Measurements from ENCODE around the gene ZCCHC2. TPM values are rescaled to one million over a fixed set of nuclear protein-coding genes. Genes with fewer than 3 reads are reported as not detected.

The ZCCHC2 gene
- total and polyA plus RNA-seq, 2 of the 8 experiments (the other 6 are each of a cell fraction or from before 2014, with no cell fraction given) = 13.5 to 18.6 TPM

GRCh38 chr18:62480927-62481326 is 41.9 kb upstream of the ZCCHC2 start:
- Histone ChIP-seq H2AK5ac (ENCODE audit: low read depth, low read length) (no peak overlapping the region), H2BK5ac (ENCODE audit: low read depth, low read length) (no peak overlapping the region), H3K4ac (replicated peaks; ENCODE audit: insufficient read length, low read depth, low read length) (no peak overlapping the region), H4K20me1 (replicated peaks in 1 of 2; ENCODE audit: control insufficient read depth in 1 of 2, insufficient read depth in 2 of 2, low read length in 2 of 2) (no peaks in the 10 kb centered on the region), H3K23me2 (ENCODE audit: low read depth, low read length) (no peaks in the 10 kb centered on the region), H3K9me3 (ENCODE audit: insufficient read depth in 2 of 2, low read depth in 1 of 2, low read length in 1 of 2) (peaks cover 0 to 8% of the 10 kb centered on the region in 2 experiments; a peak in 2 of 4 replicates), H2BK15ac (ENCODE audit: low read length) (no peak overlapping the region), H2BK20ac (ENCODE audit: low read length) (no peak overlapping the region), H3K23ac (ENCODE audit: insufficient read length) (no peak overlapping the region), H3K27ac (ENCODE audit: low read depth, low read length) (no peak overlapping the region), H3K56ac (replicated peaks; ENCODE audit: insufficient read length, low read depth, low read length) (no peak overlapping the region), H3K4me2 (ENCODE audit: insufficient read depth in 1 of 2, low read depth in 2 of 2, low read length in 2 of 2) (no peak overlapping the region), H3K27me3 (replicated peaks in 1 of 4; ENCODE audit: control insufficient read depth in 3 of 4, extremely low read depth in 1 of 4, insufficient read depth in 3 of 4, low read length in 3 of 4) (no peaks in the 10 kb centered on the region; a peak in 1 of 7 replicates), H3K79me2 (ENCODE audit: control insufficient read depth in 1 of 2, insufficient read depth in 2 of 2, low read length in 2 of 2) (no peaks in the 10 kb centered on the region), H2AFZ (ENCODE audit: low read length) (no peak overlapping the region), H3K14ac (ENCODE audit: insufficient read length) (no peak overlapping the region), H3K18ac (ENCODE audit: extremely low read depth, low read length) (no peak overlapping the region), H3K4me3 (ENCODE audit: extremely low read depth in 1 of 4, insufficient read depth in 2 of 4, low read depth in 3 of 4, low read length in 4 of 4) (no peak overlapping the region), H3K36me3 (ENCODE audit: control insufficient read depth in 2 of 4, insufficient read depth in 4 of 4, low read length in 3 of 4) (no peaks in the 10 kb centered on the region), H4K8ac (ENCODE audit: extremely low read depth, insufficient read depth, low read length) (no peak overlapping the region), H3K79me1 (ENCODE audit: low read depth, low read length) (no peaks in the 10 kb centered on the region), H3K4me1 (replicated peaks in 1 of 4; ENCODE audit: control insufficient read depth in 3 of 4, insufficient read depth in 4 of 4, low read length in 3 of 4) (no peaks in the 10 kb centered on the region), H4K5ac (ENCODE audit: insufficient read length, low read depth, low read length) (no peak overlapping the region), H4K91ac (replicated peaks; ENCODE audit: insufficient read length, low read length) (no peak overlapping the region), H3K9ac (replicated peaks in 1 of 4; ENCODE audit: extremely low read depth in 1 of 4, low read depth in 3 of 4, low read length in 3 of 4) (no peak overlapping the region), H2BK120ac (replicated peaks; ENCODE audit: low read depth, low read length) (no peak overlapping the region), H2BK12ac (ENCODE audit: low read depth, low read length) (no peak overlapping the region)
- CTCF ChIA-PET (ENCODE audit: partially characterized antibody) = interaction anchor here (0.7 to 1.5 kb wide), 3 partner anchors 22 to 97 kb away, joined by 3 to 4 read pairs (median 3); no protein-coding TSS in a partner anchor
- POLR2A ChIA-PET (ENCODE audit: partially characterized antibody) = no interaction called here
- FAIRE-seq (no peak), DNase-seq (ENCODE audit: low read depth in 1 of 2, low spot score in 2 of 2) (no peak)
- TF ChIP-seq BRCA1 (IDR thresholded peaks at IDR 0.05; ENCODE audit: low read depth, low read length) (no peak), RFX5 (IDR thresholded peaks at IDR 0.05; ENCODE audit: borderline replicate concordance, low read depth, low read length) (no peak), SIN3A (conservative IDR thresholded peaks at IDR 0.05 in 1 of 2, IDR thresholded peaks at IDR 0.05 in 1 of 2; ENCODE audit: low read depth in 1 of 2, low read length in 2 of 2) (no peak), HDAC2 (IDR thresholded peaks at IDR 0.05; ENCODE audit: borderline replicate concordance in 1 of 2, low read depth in 2 of 2, low read length in 2 of 2) (no peak), TAF7 (optimal IDR thresholded peaks at IDR 0.05; ENCODE audit: borderline replicate concordance, low read depth, low read length) (no peak), BCL11A (IDR thresholded peaks at IDR 0.05; ENCODE audit: low read depth in 2 of 2, low read length in 2 of 2) (no peak), RBBP5 (IDR thresholded peaks at IDR 0.05; ENCODE audit: borderline replicate concordance, low read depth, low read length) (no peak), ATF2 (IDR thresholded peaks at IDR 0.05; ENCODE audit: low read length) (no peak), CTBP2 (IDR thresholded peaks at IDR 0.05; ENCODE audit: borderline replicate concordance, insufficient read depth, insufficient read length, low read length) (no peak), MAFK (IDR thresholded peaks at IDR 0.05; ENCODE audit: low read depth, low read length) (no peak), TBP (IDR thresholded peaks at IDR 0.05; ENCODE audit: low read depth, low read length) (no peak), CHD1 (IDR thresholded peaks at IDR 0.05; ENCODE audit: low read depth, low read length) (no peak)
